Esophagus squamous epithelium (tissue), 4 donors: Measurements from ENCODE around the gene STX10.

ENCODE experiments used
- POLR2A ChIP-seq, 4 donors: fragments of 450-650 bp; IDR thresholded peaks; one replicate each; pipeline ENCODE4 v1.6.1; 2017; ENCODE audit warnings: antibody characterized with exemption in 4 of 4, mild to moderate bottlenecking in 4 of 4, moderate library complexity in 3 of 4
- TF ChIP-seq, protein P1 (sequence below), 6 experiments: fragments of 450-650 bp in 4 of 6; fragments of 200-600 bp in 2 of 6; sonication (generic) in 2 of 6; IDR thresholded peaks; one replicate each; pipeline ENCODE4 v1.5.1; 2016 to 2019; ENCODE audit warnings: antibody characterized with exemption in 6 of 6, mild to moderate bottlenecking in 4 of 6, moderate library complexity in 4 of 6

DNA sequence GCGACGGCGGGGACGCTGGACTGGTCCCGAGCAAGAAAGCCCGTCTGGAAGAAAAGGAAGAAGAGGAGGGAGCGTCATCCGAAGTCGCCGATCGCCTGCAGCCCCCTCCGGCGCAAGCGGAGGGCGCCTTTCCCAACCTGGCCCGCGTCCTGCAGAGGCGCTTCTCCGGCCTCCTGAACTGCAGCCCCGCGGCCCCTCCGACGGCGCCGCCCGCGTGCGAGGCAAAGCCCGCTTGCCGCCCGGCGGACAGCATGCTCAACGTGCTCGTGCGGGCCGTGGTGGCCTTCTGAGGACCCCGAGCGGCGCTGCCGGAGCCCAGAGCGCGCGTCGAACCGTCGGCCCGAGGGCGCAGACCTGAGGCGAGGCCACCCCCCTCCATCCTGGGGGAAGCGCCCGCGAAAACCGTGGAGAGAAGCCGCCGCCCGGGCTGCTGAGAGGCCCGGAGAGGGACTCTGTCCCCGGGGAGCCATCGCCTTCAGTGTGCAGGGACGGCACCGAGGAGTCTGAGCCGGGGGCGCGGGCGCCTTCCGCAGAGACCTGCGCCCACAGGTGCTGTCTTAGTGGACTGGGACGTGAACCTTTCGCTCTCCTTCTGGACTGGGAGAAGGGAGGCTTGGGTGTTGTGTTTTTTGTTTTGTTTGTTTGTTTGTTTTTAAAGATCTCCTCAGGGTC lies 3.5 kb upstream of the STX10 start:
- TF ChIP-seq, protein P1, sequence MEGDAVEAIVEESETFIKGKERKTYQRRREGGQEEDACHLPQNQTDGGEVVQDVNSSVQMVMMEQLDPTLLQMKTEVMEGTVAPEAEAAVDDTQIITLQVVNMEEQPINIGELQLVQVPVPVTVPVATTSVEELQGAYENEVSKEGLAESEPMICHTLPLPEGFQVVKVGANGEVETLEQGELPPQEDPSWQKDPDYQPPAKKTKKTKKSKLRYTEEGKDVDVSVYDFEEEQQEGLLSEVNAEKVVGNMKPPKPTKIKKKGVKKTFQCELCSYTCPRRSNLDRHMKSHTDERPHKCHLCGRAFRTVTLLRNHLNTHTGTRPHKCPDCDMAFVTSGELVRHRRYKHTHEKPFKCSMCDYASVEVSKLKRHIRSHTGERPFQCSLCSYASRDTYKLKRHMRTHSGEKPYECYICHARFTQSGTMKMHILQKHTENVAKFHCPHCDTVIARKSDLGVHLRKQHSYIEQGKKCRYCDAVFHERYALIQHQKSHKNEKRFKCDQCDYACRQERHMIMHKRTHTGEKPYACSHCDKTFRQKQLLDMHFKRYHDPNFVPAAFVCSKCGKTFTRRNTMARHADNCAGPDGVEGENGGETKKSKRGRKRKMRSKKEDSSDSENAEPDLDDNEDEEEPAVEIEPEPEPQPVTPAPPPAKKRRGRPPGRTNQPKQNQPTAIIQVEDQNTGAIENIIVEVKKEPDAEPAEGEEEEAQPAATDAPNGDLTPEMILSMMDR (IDR thresholded peaks at IDR 0.05), result peak in 1 of 6 experiments; percentile 2
- no peak for TF ChIP-seq POLR2A (IDR thresholded peaks at IDR 0.05)
